ENCODE data around the gene HDC. TPM values are rescaled to one million over a fixed set of nuclear protein-coding genes. Genes with fewer than 3 reads are reported as not detected.

Gene HDC
- total and polyA plus RNA-seq, 5 experiments from 2014 or later: not detected

DNA sequence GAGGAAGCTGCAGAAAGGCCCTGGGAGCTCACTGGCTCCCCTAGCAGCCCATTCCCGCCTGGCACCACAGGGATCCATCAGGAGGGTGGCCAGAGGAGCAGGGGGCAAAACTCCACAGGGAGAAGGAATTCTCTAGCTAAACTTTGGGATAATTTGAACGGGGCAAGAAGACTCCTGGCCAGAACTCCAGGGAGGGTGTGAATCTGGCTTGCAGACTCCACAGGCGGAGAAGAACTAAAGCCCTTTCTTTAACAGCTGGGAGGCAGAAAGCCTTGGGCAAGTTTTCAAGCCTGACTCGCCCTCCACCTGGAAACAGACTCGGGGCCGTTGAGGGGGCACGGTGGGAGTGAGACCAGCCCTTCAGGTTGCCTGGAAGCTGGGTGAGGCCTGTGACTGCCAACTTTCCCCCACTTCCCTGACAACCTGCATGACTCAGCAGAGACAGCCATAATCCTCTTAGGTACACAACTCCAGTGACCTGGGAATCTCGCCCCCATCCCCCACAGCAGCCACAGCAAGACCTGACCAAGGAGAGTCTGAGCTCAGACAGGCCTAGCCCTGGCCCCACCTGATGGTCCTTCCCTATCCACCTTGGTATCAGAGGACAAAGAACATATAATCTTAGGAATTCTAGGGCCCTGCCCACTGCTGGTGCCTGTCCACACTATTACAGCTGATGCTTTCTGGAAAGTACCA is 54.9 kb downstream of the HDC start:
- H3K27me3 Mint-ChIP-seq: peaks cover 0 to 44% (median 14%) of the 10 kb centered on the region in 5 donors
- DNase-seq (no peak), ATAC-seq (no peak)
- H3K4me3 Mint-ChIP-seq: no peak overlapping the region
- H3K9me3 Mint-ChIP-seq: peaks cover 9 to 32% (median 21%) of the 10 kb centered on the region in 9 donors
- no peaks in the 10 kb centered on the region for H3K4me1 Mint-ChIP-seq
- POLR2A ChIA-PET: no interaction called here
- peaks cover 5 to 25% (median 14%) of the 10 kb centered on the region in 3 donors for H3K36me3 Mint-ChIP-seq
- no peak overlapping the region for H3K27ac Mint-ChIP-seq

GRCh38 chr15:50209809-50210208 is 55.7 kb downstream of the HDC start:
- DNase-seq (no peak), ATAC-seq (no peak)
- peaks cover 5 to 25% (median 14%) of the 10 kb centered on the region in 3 donors for H3K36me3 Mint-ChIP-seq
- H3K9me3 Mint-ChIP-seq: peaks cover 9 to 32% (median 21%) of the 10 kb centered on the region in 9 donors
- peaks cover 0 to 39% (median 14%) of the 10 kb centered on the region in 5 donors for H3K27me3 Mint-ChIP-seq
- POLR2A ChIA-PET: no interaction called here
- no peak overlapping the region for H3K4me3 Mint-ChIP-seq
- H3K27ac Mint-ChIP-seq: no peak overlapping the region
- H3K4me1 Mint-ChIP-seq: no peaks in the 10 kb centered on the region

GRCh38 chr15:50206020-50206419 is 59.5 kb downstream of the HDC start:
- ATAC-seq (no peak), DNase-seq (no peak)
- Mint-ChIP-seq H3K9me3 (peaks cover 0 to 14% (median 1%) of the 10 kb centered on the region in 9 donors), H3K36me3 (peaks cover under 1 to 7% (median 5%) of the 10 kb centered on the region in 3 donors), H3K4me3 (no peak overlapping the region), H3K27ac (no peak overlapping the region), H3K4me1 (no peaks in the 10 kb centered on the region), H3K27me3 (peaks cover 0 to 19% (median 12%) of the 10 kb centered on the region in 5 donors)
- POLR2A ChIA-PET: no interaction called here

GRCh38 chr15:50202003-50202402 is 63.5 kb downstream of the HDC start:
- no peak for DNase-seq
- no peak overlapping the region for H3K27ac Mint-ChIP-seq
- no peak for ATAC-seq
- POLR2A ChIA-PET: no interaction called here
- H3K27me3 Mint-ChIP-seq: peaks cover 0 to 2% (median 0%) of the 10 kb centered on the region in 5 donors
- no peaks in the 10 kb centered on the region for H3K4me1 Mint-ChIP-seq
- H3K36me3 Mint-ChIP-seq: no peaks in the 10 kb centered on the region
- H3K9me3 Mint-ChIP-seq: no peaks in the 10 kb centered on the region
- H3K4me3 Mint-ChIP-seq: no peak overlapping the region

DNA sequence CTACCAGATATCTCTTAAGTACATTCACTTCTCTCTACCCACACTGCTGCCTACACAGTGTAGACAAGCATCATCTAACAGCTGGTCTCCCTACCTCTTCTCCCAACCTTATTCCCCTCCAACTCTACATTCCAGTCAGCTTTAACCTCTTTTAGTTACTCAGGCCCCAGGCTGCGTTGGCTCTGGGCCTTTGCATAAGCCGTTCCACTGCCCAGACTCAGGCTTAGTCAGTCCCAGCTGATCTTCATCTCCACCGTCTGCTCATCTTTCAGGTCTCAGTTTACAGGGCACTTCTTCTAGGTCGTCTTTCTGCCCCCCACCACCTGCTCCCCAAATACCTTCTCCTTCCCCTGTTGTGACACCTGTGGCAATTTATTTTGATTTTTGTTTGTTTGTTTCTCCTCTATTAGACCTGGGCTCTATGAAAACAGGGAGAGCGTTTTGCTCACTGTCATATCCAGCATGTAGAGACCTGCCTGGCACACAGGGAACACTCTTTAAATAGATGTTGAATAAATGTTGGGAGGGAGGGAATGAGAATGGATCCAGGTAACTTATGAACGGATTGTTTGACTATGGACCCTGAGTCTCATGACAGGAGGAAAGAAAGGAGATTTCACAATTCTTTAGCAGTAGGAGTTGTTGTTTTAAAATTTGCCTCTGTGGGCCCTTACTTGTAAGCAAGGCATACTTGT is 72.5 kb downstream of the HDC start:
- Mint-ChIP-seq H3K36me3 (no peaks in the 10 kb centered on the region), H3K4me3 (no peak overlapping the region), H3K27me3 (peaks cover 0 to 10% (median 2%) of the 10 kb centered on the region in 5 donors), H3K9me3 (no peaks in the 10 kb centered on the region), H3K4me1 (peaks cover 0 to 11% (median 0%) of the 10 kb centered on the region in 4 donors), H3K27ac (no peak overlapping the region)
- POLR2A ChIA-PET: no interaction called here
- ATAC-seq: no peak
- no peak for DNase-seq

- H3K9me3 Mint-ChIP-seq: no peaks in the 10 kb centered on the region
- no peak for ATAC-seq
- POLR2A ChIA-PET: no interaction called here
- H3K27me3 Mint-ChIP-seq: peaks cover 0 to 15% (median 4%) of the 10 kb centered on the region in 5 donors
- peaks cover 0 to 11% (median 0%) of the 10 kb centered on the region in 4 donors for H3K4me1 Mint-ChIP-seq
- no peak for DNase-seq
- no peak overlapping the region for H3K4me3 Mint-ChIP-seq
- H3K36me3 Mint-ChIP-seq: no peaks in the 10 kb centered on the region
- H3K27ac Mint-ChIP-seq: no peak overlapping the region
These were observed 73.4 kb downstream of the HDC start for GRCh38 chr15:50192164-50192563.

Other genes starting within 250 kb of the HDC start
- gene ATP8B4, start 146.5 kb downstream of the HDC start, total RNA-seq: under 1 TPM; 0.18 to 0.99 TPM
- not detected for gene ATP8B4, start 146.5 kb downstream of the HDC start, polyA plus RNA-seq
- under 1 TPM; 0.16 to 0.21 TPM for gene SLC27A2, start 83.5 kb downstream of the HDC start, total RNA-seq
- gene SLC27A2, start 83.5 kb downstream of the HDC start, polyA plus RNA-seq: under 1 TPM in 1 of 3 donors, not detected in 2; 0.74 TPM
- gene GABPB1, start 89.5 kb upstream of the HDC start, total RNA-seq: 10 to 100 TPM; 23.4 to 29.9 TPM
- gene GABPB1, start 89.5 kb upstream of the HDC start, polyA plus RNA-seq: 10 to 100 TPM; 20.6 to 29.1 (median 25.1) TPM
- 10 to 100 TPM; 62.1 to 72.0 TPM for gene USP8, start 158.7 kb upstream of the HDC start, total RNA-seq
- gene USP8, start 158.7 kb upstream of the HDC start, polyA plus RNA-seq: 10 to 100 TPM; 27.5 to 29.7 (median 28.7) TPM